GM12878 (cell line): Measurements from ENCODE around the gene ETV6.

ENCODE experiments used
- ASH2L ChIP-seq: fragments of 300-600, 200-600 bp; sonication (generic); IDR thresholded peaks from 2 replicates; pipeline ENCODE4 v1.6.1; 2017; ENCODE audit warnings: low read depth, mild to moderate bottlenecking, borderline replicate concordance
- ATF7 ChIP-seq: fragments of 450-650 bp; IDR thresholded peaks from 2 replicates; pipeline ENCODE4 v1.6.1; 2016; ENCODE audit warnings: low read depth, mild to moderate bottlenecking
- BCL3 ChIP-seq: IDR thresholded peaks from 2 replicates; pipeline ENCODE4 v1.6.1; 2011; ENCODE audit warnings: borderline replicate concordance, low read depth, mild to moderate bottlenecking, moderate library complexity, low read length; ENCODE audit not compliant: insufficient read depth, poor library complexity, severe bottlenecking
- CBX5 ChIP-seq: sonication (generic); IDR thresholded peaks from 2 replicates; pipeline ENCODE4 v1.6.1; 2016; ENCODE audit warnings: low read depth, moderate library complexity, mild to moderate bottlenecking, inconsistent platforms
- CHD1 ChIP-seq: IDR thresholded peaks from 2 replicates; pipeline ENCODE4 v1.6.1; 2012; ENCODE audit warnings: low read depth, low read length, improper control_type of control experiment
- CTCF ChIP-seq, 3 experiments: IDR thresholded peaks in 2 of 3; conservative IDR thresholded peaks in 1 of 3; 2 replicates each; pipeline ENCODE4 v1.5.1; 2011; ENCODE audit warnings: low read depth in 3 of 3, low read length in 3 of 3, mild to moderate bottlenecking in 3 of 3, control low read depth in 2 of 3, moderate library complexity in 2 of 3, inconsistent platforms in 1 of 3, mixed read lengths in 1 of 3; ENCODE audit not compliant: control insufficient read depth in 2 of 3, insufficient read depth in 1 of 3; ENCODE audit errors: extremely low read depth in 1 of 3
- EP300 ChIP-seq, 2 experiments: fragments of 150-350 bp in 1 of 2; IDR thresholded peaks; 2 replicates each; pipeline ENCODE4 v1.6.1; 2011 to 2012; ENCODE audit warnings: low read depth in 2 of 2, low read length in 2 of 2, borderline replicate concordance in 1 of 2, improper control_type of control experiment in 1 of 2, inconsistent platforms in 1 of 2; ENCODE audit not compliant: control insufficient read depth in 1 of 2
- ESRRA ChIP-seq: IDR thresholded peaks from 2 replicates; pipeline ENCODE4 v1.6.1; 2012; ENCODE audit warnings: mild to moderate bottlenecking, low read length, improper control_type of control experiment
- JUND ChIP-seq: IDR thresholded peaks from 2 replicates; pipeline ENCODE4 v1.6.1; 2012; ENCODE audit warnings: low read depth, mild to moderate bottlenecking, low read length, improper control_type of control experiment, moderate library complexity
- NFXL1 ChIP-seq: fragments of 450-650 bp; IDR thresholded peaks from 2 replicates; pipeline ENCODE4 v1.6.1; 2017; ENCODE audit warnings: antibody characterized with exemption, mild to moderate bottlenecking, borderline replicate concordance
- PBX3 ChIP-seq: IDR thresholded peaks from 2 replicates; pipeline ENCODE4 v1.6.1; 2011; ENCODE audit warnings: mild to moderate bottlenecking, low read depth, low read length, moderate library complexity; ENCODE audit not compliant: insufficient replicate concordance
- POLR2A ChIP-seq: IDR thresholded peaks from 2 replicates; pipeline ENCODE4 v1.6.1; 2011; ENCODE audit warnings: low read depth, mild to moderate bottlenecking, low read length
- POLR2AphosphoS5 ChIP-seq: IDR thresholded peaks from 2 replicates; pipeline ENCODE4 v1.6.1; 2011; ENCODE audit warnings: mild to moderate bottlenecking, low read length, inconsistent platforms
- ZNF687 ChIP-seq: fragments of 450-650 bp; IDR thresholded peaks from 2 replicates; pipeline ENCODE4 v1.6.1; 2017; ENCODE audit warnings: mild to moderate bottlenecking, moderate library complexity

GRCh38 chr12:11916771-11917170 lies 267.3 kb downstream of the ETV6 start:
- no peak for TF ChIP-seq CTCF (IDR thresholded peaks at IDR 0.05 in 2 of 3, conservative IDR thresholded peaks at IDR 0.05 in 1 of 3; ENCODE audit: control insufficient read depth in 2 of 3, extremely low read depth in 1 of 3, insufficient read depth in 1 of 3, low read depth in 3 of 3, low read length in 3 of 3)
- TF ChIP-seq POLR2A: no peak
- no peak for TF ChIP-seq EP300 (IDR thresholded peaks at IDR 0.05; ENCODE audit: borderline replicate concordance in 1 of 2, control insufficient read depth in 1 of 2, low read depth in 2 of 2, low read length in 2 of 2)
- no peak for TF ChIP-seq PBX3
- no peak for TF ChIP-seq ATF7
- TF ChIP-seq POLR2AphosphoS5: no peak
- no peak for TF ChIP-seq ZNF687
- no peak for TF ChIP-seq NFXL1
- TF ChIP-seq ESRRA: no peak
- no peak for TF ChIP-seq CHD1
- no peak for TF ChIP-seq BCL3
- no peak for TF ChIP-seq ASH2L
- TF ChIP-seq CBX5: no peak
- TF ChIP-seq JUND: no peak
